ENCODE results near the gene ROBO4. TPM values are rescaled to one million over a fixed set of nuclear protein-coding genes. Genes with fewer than 3 reads are reported as not detected.

The ROBO4 gene
- total and polyA plus RNA-seq, 2 experiments from 2014 or later: not detected

- Mint-ChIP-seq H3K27ac (no peak overlapping the region), H3K4me3 (no peak overlapping the region), H3K9me3 (no peaks in the 10 kb centered on the region), H3K4me1 (peaks cover 2% of the 10 kb centered on the region; the same call in 2 of the 3 replicates), H3K36me3 (ENCODE audit: low read depth) (no peaks in the 10 kb centered on the region; the same call in 2 of the 3 replicates), H3K27me3 (ENCODE audit: insufficient read depth, low read depth, poor library complexity) (peaks cover 12% of the 10 kb centered on the region)
- Histone ChIP-seq H3K4me3 (no peak overlapping the region), H3K36me3 (ENCODE audit: insufficient read depth) (no peaks in the 10 kb centered on the region), H2AFZ (no peak overlapping the region), H3K79me2 (replicated peaks; ENCODE audit: insufficient read depth) (no peaks in the 10 kb centered on the region), H3K9me2 (ENCODE audit: insufficient read depth) (no peaks in the 10 kb centered on the region), H3K4me1 (ENCODE audit: insufficient read depth) (no peaks in the 10 kb centered on the region), H3K27me3 (ENCODE audit: insufficient read depth) (0 out of 2 replicates have a peak, but pooled peaks cover 10% of the 10 kb centered on the region), H3K27ac (ENCODE audit: low read depth) (no peak overlapping the region), H3K4me2 (no peak overlapping the region), H3F3A (replicated peaks; ENCODE audit: low read depth) (no peaks in the 10 kb centered on the region), H4K20me1 (replicated peaks; ENCODE audit: insufficient read depth) (no peaks in the 10 kb centered on the region)
- ATAC-seq: no peak
- TF ChIP-seq REST (IDR thresholded peaks at IDR 0.05; ENCODE audit: unreplicated experiment) (no peak), CREB1 (CRISPR knock-in tag; IDR thresholded peaks at IDR 0.05; ENCODE audit: low read depth) (no peak), ZNF114 (CRISPR knock-in tag; IDR thresholded peaks at IDR 0.05) (no peak), ZNF462 (CRISPR knock-in tag; IDR thresholded peaks at IDR 0.05) (no peak), STAT1 (IDR thresholded peaks at IDR 0.05; ENCODE audit: unreplicated experiment) (no peak), POLR2AphosphoS5 (IDR thresholded peaks at IDR 0.05; ENCODE audit: low read depth) (no peak), ZNF331 (CRISPR knock-in tag; IDR thresholded peaks at IDR 0.05; ENCODE audit: low read depth) (no peak), EZH2 (IDR thresholded peaks at IDR 0.05; ENCODE audit: low read depth, unreplicated experiment) (no peak), JUNB (IDR thresholded peaks at IDR 0.05; ENCODE audit: unreplicated experiment) (no peak)
- TF ChIP-seq, protein P1, sequence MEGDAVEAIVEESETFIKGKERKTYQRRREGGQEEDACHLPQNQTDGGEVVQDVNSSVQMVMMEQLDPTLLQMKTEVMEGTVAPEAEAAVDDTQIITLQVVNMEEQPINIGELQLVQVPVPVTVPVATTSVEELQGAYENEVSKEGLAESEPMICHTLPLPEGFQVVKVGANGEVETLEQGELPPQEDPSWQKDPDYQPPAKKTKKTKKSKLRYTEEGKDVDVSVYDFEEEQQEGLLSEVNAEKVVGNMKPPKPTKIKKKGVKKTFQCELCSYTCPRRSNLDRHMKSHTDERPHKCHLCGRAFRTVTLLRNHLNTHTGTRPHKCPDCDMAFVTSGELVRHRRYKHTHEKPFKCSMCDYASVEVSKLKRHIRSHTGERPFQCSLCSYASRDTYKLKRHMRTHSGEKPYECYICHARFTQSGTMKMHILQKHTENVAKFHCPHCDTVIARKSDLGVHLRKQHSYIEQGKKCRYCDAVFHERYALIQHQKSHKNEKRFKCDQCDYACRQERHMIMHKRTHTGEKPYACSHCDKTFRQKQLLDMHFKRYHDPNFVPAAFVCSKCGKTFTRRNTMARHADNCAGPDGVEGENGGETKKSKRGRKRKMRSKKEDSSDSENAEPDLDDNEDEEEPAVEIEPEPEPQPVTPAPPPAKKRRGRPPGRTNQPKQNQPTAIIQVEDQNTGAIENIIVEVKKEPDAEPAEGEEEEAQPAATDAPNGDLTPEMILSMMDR (conservative IDR thresholded peaks at IDR 0.05; ENCODE audit: low read depth in 2 of 2): no peak
- no peak for DNase-seq (ENCODE audit: low spot score)
Measured at GRCh38 chr11:124890151-124890550, 7.5 kb downstream of the ROBO4 start.
